AG09309 (cell line): ENCODE results near the gene SPATA2.

Experiments used
- DNase-seq: peaks from one replicate; pipeline ENCODE4 v3.0.0-alpha.2; 2010; ENCODE audit warnings: low read depth
- H3K4me3 ChIP-seq: 2 replicates; pipeline ENCODE4 v1.5.1; 2011; ENCODE audit warnings: mild to moderate bottlenecking, low read depth, low read length, moderate library complexity; ENCODE audit not compliant: control insufficient read depth
- TF ChIP-seq, protein P1 (sequence below): IDR thresholded peaks from 2 replicates; pipeline ENCODE4 v1.5.1; 2011; ENCODE audit warnings: mild to moderate bottlenecking, low read depth, low read length, inconsistent platforms; ENCODE audit not compliant: insufficient read depth, control insufficient read depth; ENCODE audit errors: missing control alignments

SPATA2 gene

GRCh38 chr20:49948809-49949507 lies 33.6 kb upstream of the SPATA2 start:
- H3K4me3 ChIP-seq: no peak overlapping the region
- TF ChIP-seq, protein P1, sequence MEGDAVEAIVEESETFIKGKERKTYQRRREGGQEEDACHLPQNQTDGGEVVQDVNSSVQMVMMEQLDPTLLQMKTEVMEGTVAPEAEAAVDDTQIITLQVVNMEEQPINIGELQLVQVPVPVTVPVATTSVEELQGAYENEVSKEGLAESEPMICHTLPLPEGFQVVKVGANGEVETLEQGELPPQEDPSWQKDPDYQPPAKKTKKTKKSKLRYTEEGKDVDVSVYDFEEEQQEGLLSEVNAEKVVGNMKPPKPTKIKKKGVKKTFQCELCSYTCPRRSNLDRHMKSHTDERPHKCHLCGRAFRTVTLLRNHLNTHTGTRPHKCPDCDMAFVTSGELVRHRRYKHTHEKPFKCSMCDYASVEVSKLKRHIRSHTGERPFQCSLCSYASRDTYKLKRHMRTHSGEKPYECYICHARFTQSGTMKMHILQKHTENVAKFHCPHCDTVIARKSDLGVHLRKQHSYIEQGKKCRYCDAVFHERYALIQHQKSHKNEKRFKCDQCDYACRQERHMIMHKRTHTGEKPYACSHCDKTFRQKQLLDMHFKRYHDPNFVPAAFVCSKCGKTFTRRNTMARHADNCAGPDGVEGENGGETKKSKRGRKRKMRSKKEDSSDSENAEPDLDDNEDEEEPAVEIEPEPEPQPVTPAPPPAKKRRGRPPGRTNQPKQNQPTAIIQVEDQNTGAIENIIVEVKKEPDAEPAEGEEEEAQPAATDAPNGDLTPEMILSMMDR: no peak
- DNase-seq: peak; percentile 67

- no peak for DNase-seq
- H3K4me3 ChIP-seq: no peak overlapping the region
- TF ChIP-seq, protein P1: no peak
Measured at GRCh38 chr20:49948178-49948577, 32.8 kb upstream of the SPATA2 start.

DNA sequence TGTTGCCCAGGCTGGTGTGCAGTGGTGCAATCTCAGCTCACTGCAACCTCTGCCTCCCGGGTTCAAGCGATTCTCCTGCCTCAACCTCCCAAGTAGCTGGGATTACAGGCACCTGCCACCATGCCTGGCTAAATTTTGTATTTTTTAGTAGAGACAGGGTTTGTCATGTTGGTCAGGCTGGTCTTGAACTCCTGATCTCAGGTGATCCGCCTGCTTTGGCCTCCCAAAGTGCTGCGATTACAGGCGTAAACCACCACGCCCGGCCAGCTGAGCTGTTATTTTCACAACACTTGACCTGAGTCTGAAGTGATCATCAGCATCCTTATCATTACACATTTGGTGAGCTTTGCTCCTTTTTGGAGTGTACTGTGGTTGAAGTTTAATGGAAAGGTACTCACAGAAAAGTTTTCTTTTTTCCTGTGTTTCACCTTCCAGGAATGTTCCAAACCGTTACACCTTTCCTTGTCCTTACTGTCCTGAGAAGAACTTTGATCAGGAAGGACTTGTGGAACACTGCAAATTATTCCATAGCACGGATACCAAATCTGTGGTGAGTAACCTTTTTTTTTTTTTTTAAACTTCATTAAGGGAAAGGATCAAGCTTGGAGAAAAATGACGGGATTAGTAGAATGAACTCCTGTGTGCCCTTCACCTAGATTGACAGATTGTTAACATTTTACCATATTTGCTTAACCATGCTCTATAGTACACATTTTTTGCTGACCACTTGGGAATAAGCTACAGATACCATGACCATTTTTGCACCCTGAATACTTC lies 30.6 kb upstream of the SPATA2 start:
- TF ChIP-seq, protein P1: no peak
- no peak for DNase-seq
- no peak overlapping the region for H3K4me3 ChIP-seq

DNA sequence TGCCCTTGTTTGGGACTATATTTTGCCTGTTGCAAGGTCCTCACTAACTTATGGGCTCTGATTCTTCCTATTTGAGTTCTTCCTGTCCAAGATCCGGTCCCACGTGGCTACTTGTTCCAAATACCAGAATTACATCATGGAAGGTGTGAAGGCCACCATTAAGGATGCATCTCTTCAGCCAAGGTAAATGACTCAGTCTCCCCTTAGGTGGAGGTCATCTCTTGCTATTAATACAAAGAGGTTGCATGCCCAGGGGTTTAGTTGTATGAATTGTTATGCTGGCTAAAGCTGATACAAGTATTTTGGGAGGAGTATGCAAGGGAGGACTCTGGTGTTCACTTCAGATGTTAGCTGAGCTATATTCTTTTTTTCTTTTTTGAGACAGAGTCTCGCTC lies 30.0 kb upstream of the SPATA2 start:
- H3K4me3 ChIP-seq: no peak overlapping the region
- TF ChIP-seq, protein P1: no peak
- no peak for DNase-seq

DNA sequence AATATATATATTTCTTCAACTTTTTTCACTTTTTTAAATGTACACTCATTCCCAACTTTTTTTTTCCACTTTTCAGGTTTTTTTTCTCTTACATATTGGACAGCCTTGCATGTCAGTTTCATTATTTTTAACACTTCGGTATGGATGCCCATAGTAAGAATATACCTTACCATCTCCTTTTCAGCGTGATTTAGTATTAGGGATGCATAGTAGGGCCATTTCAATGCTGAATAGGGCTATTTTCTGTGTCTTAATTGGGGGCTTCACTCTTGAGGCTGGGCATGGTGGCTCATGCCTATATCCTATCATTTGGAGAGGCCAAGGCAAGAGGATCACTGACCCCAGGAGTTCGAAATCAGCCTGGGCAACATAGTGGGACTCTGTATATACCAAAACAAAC lies 27.6 kb upstream of the SPATA2 start:
- no peak overlapping the region for H3K4me3 ChIP-seq
- TF ChIP-seq, protein P1: no peak
- no peak for DNase-seq

DNA sequence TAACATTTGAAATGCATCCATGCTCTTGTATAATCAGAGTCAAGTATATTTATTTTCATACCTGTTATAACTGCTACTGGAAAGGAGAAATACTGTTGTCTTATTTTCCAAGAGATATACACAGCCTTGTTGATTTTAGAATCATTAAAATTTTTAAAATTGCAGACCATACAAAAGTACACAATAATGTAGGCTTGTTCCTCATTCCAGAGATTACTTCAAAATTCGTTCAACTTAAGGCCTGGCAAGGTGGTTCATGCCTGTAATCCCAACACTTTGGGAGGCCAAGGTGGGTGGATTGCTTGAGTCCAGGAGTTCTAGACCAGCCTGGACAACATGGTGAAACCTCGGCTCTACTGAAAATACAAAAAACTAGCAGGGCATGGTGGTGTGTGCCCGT lies 27.0 kb upstream of the SPATA2 start:
- no peak overlapping the region for H3K4me3 ChIP-seq
- DNase-seq: no peak
- TF ChIP-seq, protein P1: no peak
